Smooth muscle cell (in vitro differentiated cells): ENCODE results near the gene KCNJ16. TPM values are rescaled to one million over a fixed set of nuclear protein-coding genes. Genes with fewer than 3 reads are reported as not detected.

Source experiments
- DNase-seq: peaks from one replicate; lab custom pipeline; 2025; ENCODE audit not compliant: unreplicated experiment; lab: John Stamatoyannopoulos, UW
- H2AFZ ChIP-seq: fragments of 200-600 bp; sonication (generic); 2 replicates; pipeline ENCODE4 v1.6.0; 2016; ENCODE audit warnings: antibody characterized with exemption, low read depth, mild to moderate bottlenecking
- H3F3A ChIP-seq: fragments of 200-600 bp; sonication (generic); 2 replicates; pipeline ENCODE4 v1.6.0; 2017; ENCODE audit warnings: antibody characterized with exemption, low read depth
- H3K27ac ChIP-seq: fragments of 200-600 bp; sonication (generic); 2 replicates; pipeline ENCODE4 v1.5.1; 2016; ENCODE audit warnings: low read depth, mild to moderate bottlenecking
- H3K27me3 ChIP-seq: fragments of 200-600 bp; sonication (generic); 2 replicates; pipeline ENCODE4 v1.6.1; 2016; ENCODE audit warnings: low read depth, mild to moderate bottlenecking
- H3K36me3 ChIP-seq: fragments of 200-600 bp; sonication (generic); 2 replicates; pipeline ENCODE4 v1.5.1; 2016; ENCODE audit warnings: low read depth
- H3K4me1 ChIP-seq: fragments of 200-600 bp; sonication (generic); 2 replicates; pipeline ENCODE4 v1.5.1; 2016; ENCODE audit warnings: low read depth
- H3K4me2 ChIP-seq: fragments of 200-600 bp; sonication (generic); 2 replicates; pipeline ENCODE4 v1.6.0; 2016; ENCODE audit warnings: mild to moderate bottlenecking
- H3K4me3 ChIP-seq: fragments of 200-600 bp; sonication (generic); 2 replicates; pipeline ENCODE4 v1.5.1; 2016; ENCODE audit warnings: mild to moderate bottlenecking
- H3K79me2 ChIP-seq: fragments of 200-600 bp; sonication (generic); 2 replicates; pipeline ENCODE4 v1.6.0; 2016; ENCODE audit warnings: low read depth, mild to moderate bottlenecking
- H3K9ac ChIP-seq: fragments of 200-600 bp; sonication (generic); 2 replicates; pipeline ENCODE4 v1.6.0; 2016; ENCODE audit warnings: low read depth
- H3K9me3 ChIP-seq: fragments of 200-600 bp; sonication (generic); replicated peaks from 2 replicates; pipeline ENCODE4 v1.5.1; 2016; ENCODE audit warnings: low read depth
- H4K20me1 ChIP-seq: fragments of 200-600 bp; sonication (generic); 2 replicates; pipeline ENCODE4 v1.6.0; 2016; ENCODE audit warnings: low read depth
- CTCF ChIP-seq: fragments of 200-600 bp; sonication (generic); IDR thresholded peaks from 2 replicates; pipeline ENCODE4 v1.5.1; 2017; ENCODE audit warnings: borderline replicate concordance, mild to moderate bottlenecking, antibody characterized with exemption; ENCODE audit not compliant: insufficient read depth, poor library complexity, severe bottlenecking
- WGBS: methylation state at CpG from one replicate; pipeline ENCODE4 v1.1.7; 2016; ENCODE audit warnings: low lambda C conversion rate; 5-methylcytosine and 5-hydroxymethylcytosine counted together
- polyA plus RNA-seq: library from polyadenylated mRNA; unstranded; fragments of >200 nt; fragmentation: Nextera tagmentation; extraction: Ambion mirVana; gene quantifications from 2 replicates; pipeline ENCODE4 v1.2.1, GENCODE V29; 2016
- total RNA-seq: library from RNA; depleted of rRNA; stranded (reverse); fragments of >200 nt; gene quantifications from 2 replicates; pipeline ENCODE4 v1.2.3, GENCODE V29; 2014

Gene KCNJ16
- total and polyA plus RNA-seq, 2 experiments from 2014 or later: 0.09 TPM; not detected in 1

GRCh38 chr17:70123193-70123592, 48.2 kb downstream of the KCNJ16 start:
- no peaks in the 10 kb centered on the region for H3K9me3 ChIP-seq
- H4K20me1 ChIP-seq: no peaks in the 10 kb centered on the region
- H3K79me2 ChIP-seq: no peaks in the 10 kb centered on the region
- H3F3A ChIP-seq: no peaks in the 10 kb centered on the region
- H3K4me3 ChIP-seq: no peak overlapping the region
- H3K36me3 ChIP-seq: no peaks in the 10 kb centered on the region
- no peak for DNase-seq
- H3K27ac ChIP-seq: no peak overlapping the region
- no peak for TF ChIP-seq CTCF
- 71% methylated on average over 2 of the region's 2 CpGs for WGBS
- no peaks in the 10 kb centered on the region for H3K27me3 ChIP-seq
- H2AFZ ChIP-seq: no peak overlapping the region
- H3K4me1 ChIP-seq: no peaks in the 10 kb centered on the region
- no peak overlapping the region for H3K4me2 ChIP-seq
- no peak overlapping the region for H3K9ac ChIP-seq

GRCh38 chr17:70124723-70125122, 49.7 kb downstream of the KCNJ16 start:
- Histone ChIP-seq H3K79me2 (no peaks in the 10 kb centered on the region), H3F3A (no peaks in the 10 kb centered on the region), H4K20me1 (no peaks in the 10 kb centered on the region), H3K27ac (no peak overlapping the region), H3K4me3 (no peak overlapping the region), H2AFZ (no peak overlapping the region), H3K9ac (no peak overlapping the region), H3K27me3 (no peaks in the 10 kb centered on the region), H3K9me3 (no peaks in the 10 kb centered on the region), H3K36me3 (no peaks in the 10 kb centered on the region), H3K4me2 (no peak overlapping the region), H3K4me1 (no peaks in the 10 kb centered on the region)
- no peak for TF ChIP-seq CTCF
- WGBS: 89% methylated on average over 3 of the region's 3 CpGs
- no peak for DNase-seq

GRCh38 chr17:70127221-70127873, 52.3 kb downstream of the KCNJ16 start:
- WGBS: 87% methylated on average over 6 of the region's 6 CpGs
- no peak for TF ChIP-seq CTCF
- Histone ChIP-seq H3F3A (no peaks in the 10 kb centered on the region), H3K9me3 (no peaks in the 10 kb centered on the region), H3K27me3 (no peaks in the 10 kb centered on the region), H3K4me2 (no peak overlapping the region), H3K79me2 (no peaks in the 10 kb centered on the region), H3K4me3 (no peak overlapping the region), H3K9ac (no peak overlapping the region), H2AFZ (no peak overlapping the region), H4K20me1 (no peaks in the 10 kb centered on the region), H3K27ac (no peak overlapping the region), H3K4me1 (peaks cover 4% of the 10 kb centered on the region), H3K36me3 (no peaks in the 10 kb centered on the region)
- no peak for DNase-seq

- H3K27ac ChIP-seq: no peak overlapping the region
- no peaks in the 10 kb centered on the region for H3K36me3 ChIP-seq
- 96% methylated on average over 23 of the region's 23 CpGs for WGBS
- no peaks in the 10 kb centered on the region for H3K79me2 ChIP-seq
- no peak overlapping the region for H3K9ac ChIP-seq
- peaks cover 4% of the 10 kb centered on the region for H3K4me1 ChIP-seq
- H3K27me3 ChIP-seq: no peaks in the 10 kb centered on the region
- H3F3A ChIP-seq: no peaks in the 10 kb centered on the region
- H3K4me3 ChIP-seq: no peak overlapping the region
- no peak overlapping the region for H3K4me2 ChIP-seq
- no peak for TF ChIP-seq CTCF
- H3K9me3 ChIP-seq: no peaks in the 10 kb centered on the region
- no peaks in the 10 kb centered on the region for H4K20me1 ChIP-seq
- no peak for DNase-seq
- no peak overlapping the region for H2AFZ ChIP-seq
These were observed 53.8 kb downstream of the KCNJ16 start for GRCh38 chr17:70128727-70129238.
